Peyer's patch (tissue), 4 donors: Measurements from ENCODE around the gene CENPA.

Experiments
- POLR2A ChIP-seq, 2 donors: fragments of 450-650 bp; IDR thresholded peaks; one replicate each; pipeline ENCODE4 v1.5.1; 2017; ENCODE audit warnings: antibody characterized with exemption in 2 of 2, mild to moderate bottlenecking in 2 of 2, moderate library complexity in 2 of 2
- TF ChIP-seq, protein P1 (sequence below), 6 experiments: fragments of 450-650 bp in 4 of 6; fragments of 200-600 bp in 2 of 6; sonication (generic) in 1 of 6; IDR thresholded peaks; one replicate each; pipeline ENCODE4 v1.5.1; 2017 to 2019; ENCODE audit warnings: antibody characterized with exemption in 6 of 6, mild to moderate bottlenecking in 3 of 6, moderate library complexity in 1 of 6

DNA sequence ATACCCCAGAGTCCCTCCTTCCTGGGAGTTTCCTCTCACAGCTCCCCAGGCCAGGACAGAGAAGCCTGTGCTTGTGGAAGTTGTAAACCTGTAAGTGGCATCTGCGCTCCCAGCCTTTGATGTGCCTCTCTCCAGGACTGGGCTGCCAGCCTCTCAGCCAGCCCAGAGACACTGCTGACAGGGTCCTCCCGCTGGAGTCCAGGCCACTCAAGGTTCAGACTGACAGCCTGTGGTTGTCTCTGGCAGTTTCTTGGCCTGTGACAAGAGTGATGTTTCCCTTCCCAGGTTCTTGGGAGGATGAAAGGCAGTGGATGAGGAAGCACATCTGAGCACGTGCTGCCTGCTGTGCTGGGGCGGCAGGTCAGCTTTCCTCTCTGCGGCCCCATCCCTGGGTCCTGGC lies 18.7 kb upstream of the CENPA start:
- TF ChIP-seq, protein P1, sequence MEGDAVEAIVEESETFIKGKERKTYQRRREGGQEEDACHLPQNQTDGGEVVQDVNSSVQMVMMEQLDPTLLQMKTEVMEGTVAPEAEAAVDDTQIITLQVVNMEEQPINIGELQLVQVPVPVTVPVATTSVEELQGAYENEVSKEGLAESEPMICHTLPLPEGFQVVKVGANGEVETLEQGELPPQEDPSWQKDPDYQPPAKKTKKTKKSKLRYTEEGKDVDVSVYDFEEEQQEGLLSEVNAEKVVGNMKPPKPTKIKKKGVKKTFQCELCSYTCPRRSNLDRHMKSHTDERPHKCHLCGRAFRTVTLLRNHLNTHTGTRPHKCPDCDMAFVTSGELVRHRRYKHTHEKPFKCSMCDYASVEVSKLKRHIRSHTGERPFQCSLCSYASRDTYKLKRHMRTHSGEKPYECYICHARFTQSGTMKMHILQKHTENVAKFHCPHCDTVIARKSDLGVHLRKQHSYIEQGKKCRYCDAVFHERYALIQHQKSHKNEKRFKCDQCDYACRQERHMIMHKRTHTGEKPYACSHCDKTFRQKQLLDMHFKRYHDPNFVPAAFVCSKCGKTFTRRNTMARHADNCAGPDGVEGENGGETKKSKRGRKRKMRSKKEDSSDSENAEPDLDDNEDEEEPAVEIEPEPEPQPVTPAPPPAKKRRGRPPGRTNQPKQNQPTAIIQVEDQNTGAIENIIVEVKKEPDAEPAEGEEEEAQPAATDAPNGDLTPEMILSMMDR (IDR thresholded peaks at IDR 0.05) = no peak
- TF ChIP-seq POLR2A (IDR thresholded peaks at IDR 0.05) = no peak
